Osteocyte (in vitro differentiated cells): ENCODE measurements around the gene IQGAP3. TPM values are rescaled to one million over a fixed set of nuclear protein-coding genes. Genes with fewer than 3 reads are reported as not detected.
"Not testable (repeated sequence)": the region's sequence is repeated elsewhere in the genome, so short reads cannot be mapped to it uniquely, and the experiment has no call there.

ENCODE experiments used
- DNase-seq: peaks from one replicate; pipeline ENCODE4 v3.0.0; 2021; ENCODE audit warnings: mixed read lengths; ENCODE audit not compliant: unreplicated experiment; ENCODE audit errors: extremely low spot score
- H3K27ac Mint-ChIP-seq: one replicate; pipeline ENCODE4 v1.8.0; 2021; ENCODE audit warnings: mild to moderate bottlenecking, mixed read lengths; ENCODE audit not compliant: unreplicated experiment
- H3K27me3 Mint-ChIP-seq: one replicate; pipeline ENCODE4 v1.8.0; 2021; ENCODE audit warnings: mixed read lengths; ENCODE audit not compliant: unreplicated experiment
- H3K36me3 Mint-ChIP-seq: one replicate; pipeline ENCODE4 v1.8.0; 2021; ENCODE audit warnings: mixed read lengths; ENCODE audit not compliant: unreplicated experiment
- H3K4me1 Mint-ChIP-seq: one replicate; pipeline ENCODE4 v1.8.0; 2021; ENCODE audit warnings: mixed read lengths; ENCODE audit not compliant: unreplicated experiment
- H3K4me3 Mint-ChIP-seq: one replicate; pipeline ENCODE4 v1.8.0; 2021; ENCODE audit warnings: mild to moderate bottlenecking, moderate library complexity, mixed read lengths; ENCODE audit not compliant: unreplicated experiment
- H3K9me3 Mint-ChIP-seq: one replicate; pipeline ENCODE4 v1.8.0; 2021; ENCODE audit warnings: mixed read lengths; ENCODE audit not compliant: unreplicated experiment
- CTCF ChIP-seq: fragments of 200-600 bp; sonication (generic); IDR thresholded peaks from 2 replicates; pipeline ENCODE4 v1.5.0; 2021; ENCODE audit warnings: antibody characterized with exemption, mild to moderate bottlenecking, moderate library complexity
- total RNA-seq: library from RNA; stranded (reverse); gene quantifications from 2 replicates; pipeline ENCODE4 v1.2.1, GENCODE V29; 2021

IQGAP3 gene
- total RNA-seq, 1 donor from 2014 or later, result 9.8 TPM

- H3K36me3 Mint-ChIP-seq, result peaks cover 5% of the 10 kb centered on the region
- H3K4me3 Mint-ChIP-seq, result peak overlapping the region; percentile 81
- H3K27ac Mint-ChIP-seq, result peak overlapping the region; percentile 91
- H3K27me3 Mint-ChIP-seq, result peaks cover 2% of the 10 kb centered on the region
- H3K9me3 Mint-ChIP-seq, result no peaks in the 10 kb centered on the region
- H3K4me1 Mint-ChIP-seq, result peaks cover 11% of the 10 kb centered on the region
- DNase-seq, result no peak
- no peak for TF ChIP-seq CTCF
These were observed 18.7 kb upstream of the IQGAP3 start for GRCh38 chr1:156591181-156591431.

- Mint-ChIP-seq H3K27ac (no peak overlapping the region), H3K4me1 (peaks cover 11% of the 10 kb centered on the region), H3K36me3 (peaks cover 2% of the 10 kb centered on the region), H3K27me3 (peaks cover 2% of the 10 kb centered on the region), H3K4me3 (peak overlapping the region; percentile 81), H3K9me3 (no peaks in the 10 kb centered on the region)
- no peak for TF ChIP-seq CTCF
- no peak for DNase-seq
These were observed 18.2 kb upstream of the IQGAP3 start for GRCh38 chr1:156590326-156591180.

- TF ChIP-seq CTCF, result no peak
- Mint-ChIP-seq H3K27ac (no peak overlapping the region), H3K27me3 (peaks cover 2% of the 10 kb centered on the region), H3K9me3 (no peaks in the 10 kb centered on the region), H3K36me3 (no peaks in the 10 kb centered on the region), H3K4me3 (no peak overlapping the region), H3K4me1 (peaks cover 11% of the 10 kb centered on the region)
- no peak for DNase-seq
These were observed 17.2 kb upstream of the IQGAP3 start for GRCh38 chr1:156589546-156589945.

- peaks cover 13% of the 10 kb centered on the region for H3K4me1 Mint-ChIP-seq
- H3K27ac Mint-ChIP-seq, H3K4me3 Mint-ChIP-seq, H3K27me3 Mint-ChIP-seq, DNase-seq, H3K36me3 Mint-ChIP-seq, H3K9me3 Mint-ChIP-seq: not testable (repeated sequence)
These were observed 15.6 kb upstream of the IQGAP3 start for GRCh38 chr1:156587927-156588326.

- no peak overlapping the region for H3K27ac Mint-ChIP-seq
- peaks cover 6% of the 10 kb centered on the region for H3K4me1 Mint-ChIP-seq
- TF ChIP-seq CTCF, result no peak
- H3K36me3 Mint-ChIP-seq, result no peaks in the 10 kb centered on the region
- no peak for DNase-seq
- H3K4me3 Mint-ChIP-seq, result no peak overlapping the region
- H3K27me3 Mint-ChIP-seq, result peaks cover 2% of the 10 kb centered on the region
- no peaks in the 10 kb centered on the region for H3K9me3 Mint-ChIP-seq
These were observed 14.6 kb upstream of the IQGAP3 start for GRCh38 chr1:156586892-156587477.
